Neuronal stem cell (in vitro differentiated cells): ENCODE data around the gene FN3K.

Source experiments
- DNase-seq: peaks from one replicate; pipeline ENCODE4 v3.0.0-alpha.2; 2013; ENCODE audit warnings: low spot score
- H2AFZ ChIP-seq: one replicate; pipeline ENCODE4 v1.6.1; 2013; ENCODE audit warnings: mild to moderate bottlenecking, low read length, inconsistent platforms
- H2AK5ac ChIP-seq: 2 replicates; pipeline ENCODE4 v1.6.1; 2013; ENCODE audit warnings: low read depth, mild to moderate bottlenecking, inconsistent platforms, low read length, moderate library complexity, mixed read lengths
- H2BK120ac ChIP-seq: 2 replicates; pipeline ENCODE4 v1.6.1; 2013; ENCODE audit warnings: low read depth, mild to moderate bottlenecking, inconsistent platforms, low read length, moderate library complexity, mixed read lengths
- H2BK12ac ChIP-seq: one replicate; pipeline ENCODE4 v1.6.1; 2013; ENCODE audit warnings: low read length, inconsistent platforms
- H2BK15ac ChIP-seq: 2 replicates; pipeline ENCODE4 v1.6.1; 2013; ENCODE audit warnings: mild to moderate bottlenecking, low read length, inconsistent platforms, mixed read lengths
- H2BK5ac ChIP-seq: one replicate; pipeline ENCODE4 v1.6.1; 2013; ENCODE audit warnings: inconsistent platforms, mild to moderate bottlenecking, low read length, moderate library complexity
- H3K14ac ChIP-seq: one replicate; pipeline ENCODE4 v1.6.1; 2013; ENCODE audit warnings: low read length, inconsistent platforms
- H3K18ac ChIP-seq: 2 replicates; pipeline ENCODE4 v1.6.1; 2013; ENCODE audit warnings: low read length, inconsistent platforms
- H3K23ac ChIP-seq: 2 replicates; pipeline ENCODE4 v1.6.1; 2013; ENCODE audit warnings: low read depth, mild to moderate bottlenecking, mixed read lengths, low read length, inconsistent platforms; ENCODE audit not compliant: poor library complexity
- H3K27ac ChIP-seq: replicated peaks from 3 replicates; pipeline ENCODE4 v1.5.1; 2013; ENCODE audit warnings: low read length, inconsistent platforms
- H3K27me3 ChIP-seq, 3 experiments: 2 replicates each; pipeline ENCODE4 v1.6.1; 2013; ENCODE audit warnings: low read length in 3 of 3, mild to moderate bottlenecking in 2 of 3, inconsistent platforms in 1 of 3, low read depth in 1 of 3, mixed read lengths in 1 of 3, moderate library complexity in 1 of 3; ENCODE audit not compliant: control insufficient read depth in 3 of 3, insufficient read depth in 3 of 3
- H3K36me3 ChIP-seq, 2 donors: replicated peaks in 1 of 2; 2 replicates each; pipeline ENCODE4 v1.6.1; 2013; ENCODE audit warnings: low read length in 2 of 2; ENCODE audit not compliant: control insufficient read depth in 2 of 2, insufficient read depth in 2 of 2
- H3K4ac ChIP-seq: 2 replicates; pipeline ENCODE4 v1.6.1; 2013; ENCODE audit warnings: inconsistent platforms, mild to moderate bottlenecking, low read length, moderate library complexity
- H3K4me1 ChIP-seq, 2 donors: 1 replicate in 1 of 2; 2 replicates in 1 of 2; pipeline ENCODE4 v1.6.1; 2013; ENCODE audit warnings: low read length in 2 of 2, low read depth in 1 of 2; ENCODE audit not compliant: control insufficient read depth in 2 of 2, insufficient read depth in 1 of 2
- H3K4me2 ChIP-seq: one replicate; pipeline ENCODE4 v1.6.1; 2013; ENCODE audit warnings: mild to moderate bottlenecking, low read length, inconsistent platforms; ENCODE audit not compliant: insufficient read depth, poor library complexity, severe bottlenecking
- H3K4me3 ChIP-seq, 2 donors: 2 replicates each; pipeline ENCODE4 v1.5.1; 2013; ENCODE audit warnings: low read length in 2 of 2, mild to moderate bottlenecking in 2 of 2, inconsistent platforms in 1 of 2, moderate library complexity in 1 of 2
- H3K79me1 ChIP-seq: one replicate; pipeline ENCODE4 v1.6.1; 2013; ENCODE audit warnings: low read depth, mild to moderate bottlenecking, inconsistent platforms, low read length, moderate library complexity
- H3K9ac ChIP-seq: one replicate; pipeline ENCODE4 v1.6.1; 2013; ENCODE audit warnings: mild to moderate bottlenecking, low read depth, low read length, inconsistent platforms; ENCODE audit not compliant: poor library complexity
- H3K9me3 ChIP-seq, 2 donors: replicated peaks in 1 of 2; 2 replicates each; pipeline versions ENCODE3 to v1.6.1; 2013; ENCODE audit warnings: low read length in 2 of 2, mild to moderate bottlenecking in 2 of 2, inconsistent platforms in 1 of 2, low read depth in 1 of 2, mixed read lengths in 1 of 2, moderate library complexity in 1 of 2; ENCODE audit not compliant: control insufficient read depth in 2 of 2, insufficient read depth in 1 of 2
- H4K8ac ChIP-seq: one replicate; pipeline ENCODE4 v1.6.1; 2013; ENCODE audit warnings: low read depth, mild to moderate bottlenecking, inconsistent platforms, low read length, moderate library complexity
- H4K91ac ChIP-seq: one replicate; pipeline ENCODE4 v1.6.1; 2013; ENCODE audit warnings: low read length, low read depth, mild to moderate bottlenecking, inconsistent platforms; ENCODE audit not compliant: poor library complexity
- WGBS, 2 donors: extraction: QIAGEN DNeasy Blood & Tissue Kit; methylation state at CpG; one replicate each; pipeline ENCODE4 v1.1.7; 2013; ENCODE audit warnings: missing lambda C conversion rate in 2 of 2, mixed read lengths in 1 of 2; ENCODE audit not compliant: insufficient read length in 2 of 2, insufficient replicate concordance in 1 of 2; ENCODE audit errors: extremely low coverage in 2 of 2; 5-methylcytosine and 5-hydroxymethylcytosine counted together

FN3K gene

DNA sequence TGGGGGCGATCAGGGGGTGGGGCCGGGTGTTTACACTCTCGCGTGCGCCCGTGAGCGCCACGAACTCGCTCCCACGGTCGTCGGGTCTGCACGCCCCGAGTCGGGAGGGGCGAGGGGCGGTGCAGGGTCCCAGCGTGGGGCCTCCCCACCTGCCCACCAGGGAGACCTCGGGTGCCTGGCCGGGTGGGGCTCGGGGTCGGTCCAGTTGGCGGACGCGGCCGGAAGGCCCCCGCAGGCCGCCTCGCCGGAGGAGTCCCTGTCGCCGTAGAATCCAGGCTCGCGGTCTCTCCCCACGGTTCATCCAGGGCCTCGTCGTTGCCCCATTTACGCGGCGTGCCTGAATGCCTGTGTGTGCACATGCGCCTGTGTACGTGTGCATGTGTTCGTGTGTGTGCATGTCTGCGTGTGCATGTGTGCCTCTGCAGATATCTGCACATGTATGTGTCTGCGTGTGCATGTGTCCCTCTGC lies 36.4 kb upstream of the FN3K start:
- Histone ChIP-seq H3K23ac (peak overlapping the region; percentile 90), H3K9ac (peak overlapping the region; percentile 89), H3K27me3 (peaks cover 10 to 32% (median 26%) of the 10 kb centered on the region in 3 experiments), H3K18ac (peak overlapping the region; percentile 74), H3K9me3 (peaks cover 8 to 15% of the 10 kb centered on the region in 2 donors), H2BK15ac (no peak overlapping the region), H3K36me3 (no peaks in the 10 kb centered on the region), H3K4ac (no peak overlapping the region), H2BK120ac (no peak overlapping the region), H3K4me2 (peak overlapping the region; percentile 71), H3K4me1 (peaks cover 10 to 12% of the 10 kb centered on the region in 2 donors), H3K14ac (peak overlapping the region; percentile 96), H3K79me1 (peaks cover 4% of the 10 kb centered on the region), H2BK5ac (no peak overlapping the region), H3K4me3 (peak overlapping the region; percentile 72 to 92), H4K8ac (no peak overlapping the region), H2AFZ (peak overlapping the region; percentile 93), H4K91ac (no peak overlapping the region), H2BK12ac (peak overlapping the region; percentile 88), H3K27ac (no peak overlapping the region), H2AK5ac (peak overlapping the region; percentile 89)
- no CpG with 5 or more reads among the region's 45 CpGs for WGBS, 2 donors
- DNase-seq = peak; percentile 40

DNA sequence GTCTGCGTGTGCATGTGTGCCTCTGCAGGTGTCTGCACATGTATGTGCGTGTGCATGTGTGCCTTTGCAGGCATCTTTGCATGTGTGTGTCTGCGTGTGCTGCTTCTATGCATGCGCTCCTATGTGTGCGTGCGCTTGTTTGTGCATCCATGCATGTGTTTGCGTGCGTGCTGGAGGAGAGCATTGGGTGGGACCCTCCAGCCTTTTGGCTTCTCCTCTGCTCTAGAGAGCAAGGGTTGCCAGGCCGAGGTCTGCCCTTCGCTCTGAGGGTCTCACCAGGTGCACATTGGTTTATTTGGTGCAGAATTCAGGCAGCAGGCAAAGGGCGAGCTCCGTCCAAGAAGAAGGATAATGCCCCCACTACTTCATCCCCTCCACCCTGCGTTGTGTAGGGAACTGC lies 35.9 kb upstream of the FN3K start:
- Histone ChIP-seq H3K4me3 (peak overlapping the region; percentile 72 to 92), H2BK12ac (no peak overlapping the region), H3K18ac (peak overlapping the region; percentile 38), H4K8ac (no peak overlapping the region), H3K9ac (peak overlapping the region; percentile 77), H2BK120ac (no peak overlapping the region), H3K79me1 (peaks cover 4% of the 10 kb centered on the region), H2BK5ac (no peak overlapping the region), H3K4ac (peak overlapping the region; percentile 66), H2AFZ (no peak overlapping the region), H3K4me2 (peak overlapping the region; percentile 71), H3K9me3 (peaks cover 6 to 11% of the 10 kb centered on the region in 2 donors), H2AK5ac (peak overlapping the region; percentile 89), H2BK15ac (no peak overlapping the region), H3K27me3 (peaks cover 10 to 32% (median 26%) of the 10 kb centered on the region in 3 experiments), H4K91ac (no peak overlapping the region), H3K4me1 (peaks cover 10 to 12% of the 10 kb centered on the region in 2 donors), H3K36me3 (no peaks in the 10 kb centered on the region), H3K14ac (peak overlapping the region; percentile 97), H3K23ac (peak overlapping the region; percentile 90), H3K27ac (no peak overlapping the region)
- no CpG with 5 or more reads among the region's 13 CpGs for WGBS, 2 donors
- DNase-seq = no peak

DNA sequence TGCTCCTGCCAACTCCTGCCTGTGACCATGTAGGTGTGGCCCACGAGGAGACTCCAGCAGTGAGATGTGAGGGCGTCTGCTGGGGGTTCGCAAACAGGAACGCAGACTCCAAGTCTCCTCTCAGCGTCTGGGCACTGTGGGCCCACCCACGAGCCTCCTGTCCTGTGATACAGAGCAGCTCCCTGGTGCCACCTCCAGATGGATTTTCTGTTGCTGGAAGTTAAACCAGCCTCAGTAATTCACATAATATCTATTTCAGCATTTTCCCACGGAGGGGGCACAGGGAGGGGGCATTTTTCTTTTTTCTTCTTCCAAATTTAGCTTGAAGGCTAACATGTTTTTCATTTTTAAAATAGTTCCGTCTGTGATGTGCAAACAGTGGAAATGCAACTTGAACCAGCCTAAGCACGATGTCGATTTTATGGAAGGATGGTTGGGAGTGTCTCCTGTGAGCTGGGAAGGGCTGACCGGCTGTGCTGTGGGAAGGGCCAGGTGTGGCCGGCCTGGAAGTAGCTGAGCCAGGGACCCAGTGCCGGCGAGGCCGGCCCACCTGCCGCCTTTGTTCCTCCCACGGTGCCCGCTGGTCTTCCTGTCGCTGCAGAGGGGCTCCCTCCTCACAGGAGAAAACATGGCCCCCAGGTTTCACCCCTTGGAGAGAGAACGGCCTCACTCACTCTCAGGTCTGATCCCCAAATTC lies 33.0 kb upstream of the FN3K start:
- no peak for DNase-seq
- whole genome bisulfite sequencing, 2 donors = no CpG with 5 or more reads among the region's 20 CpGs

DNA sequence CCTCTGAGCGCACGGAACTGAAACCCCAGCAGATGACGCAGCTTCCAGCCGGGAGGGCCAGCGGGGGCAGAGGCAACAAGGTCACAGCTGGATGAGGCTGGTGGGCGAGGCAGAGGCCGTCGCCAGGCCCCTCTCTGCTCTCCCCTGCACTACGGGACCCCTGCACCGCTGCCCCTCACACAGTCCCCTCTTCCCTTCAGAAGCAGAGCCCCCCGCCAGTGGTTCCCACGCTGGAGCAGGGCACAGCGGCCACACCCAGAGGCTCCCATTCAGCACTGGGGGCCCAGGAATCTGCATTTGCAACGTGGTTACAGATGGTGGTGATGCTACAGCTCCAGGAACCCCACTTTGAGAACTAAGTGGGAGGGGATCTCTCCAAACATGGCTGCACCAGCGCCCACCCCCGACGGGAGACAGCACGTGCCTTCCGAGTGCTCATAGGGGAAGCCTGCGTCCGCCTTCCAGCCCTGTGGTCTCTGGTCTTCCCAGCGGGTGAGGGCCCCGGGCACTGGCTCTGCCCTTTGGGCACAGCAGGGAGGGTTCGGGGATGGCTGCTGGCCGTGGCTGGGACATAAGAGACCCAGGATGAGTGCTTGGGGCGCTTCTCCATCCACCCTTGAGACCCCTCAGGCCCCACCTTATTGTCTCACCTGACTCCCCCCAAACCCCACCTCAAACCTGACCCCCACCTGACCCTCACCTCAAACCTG lies 32.2 kb upstream of the FN3K start:
- Histone ChIP-seq H2BK5ac (no peak overlapping the region), H3K9ac (no peak overlapping the region), H2AK5ac (peak overlapping the region; percentile 56), H2BK15ac (peak overlapping the region; percentile 24), H3K4ac (no peak overlapping the region), H3K27me3 (peaks cover 0 to 24% (median 12%) of the 10 kb centered on the region in 3 experiments), H3K9me3 (peaks cover 0 to 5% of the 10 kb centered on the region in 2 donors), H2BK12ac (no peak overlapping the region), H3K14ac (peak overlapping the region; percentile 8), H2AFZ (no peak overlapping the region), H3K27ac (no peak overlapping the region), H3K4me3 (no peak overlapping the region), H3K23ac (no peak overlapping the region), H3K36me3 (no peaks in the 10 kb centered on the region), H4K91ac (no peak overlapping the region), H3K79me1 (peaks cover 2% of the 10 kb centered on the region), H2BK120ac (no peak overlapping the region), H3K4me2 (no peak overlapping the region), H4K8ac (no peak overlapping the region), H3K18ac (peak overlapping the region; percentile 19), H3K4me1 (peaks cover 3 to 5% of the 10 kb centered on the region in 2 donors)
- no CpG with 5 or more reads among the region's 26 CpGs for WGBS, 2 donors
- no peak for DNase-seq

More for the DNA sequence above, 33.0 kb upstream of the FN3K start:
- Histone ChIP-seq H4K8ac (no peak overlapping the region), H3K9ac (no peak overlapping the region), H3K23ac (peak overlapping the region; percentile 60), H3K27me3 (peaks cover 5 to 28% (median 19%) of the 10 kb centered on the region in 3 experiments), H3K36me3 (no peaks in the 10 kb centered on the region), H3K27ac (no peak overlapping the region), H3K79me1 (peaks cover 4% of the 10 kb centered on the region), H3K4ac (no peak overlapping the region), H2BK15ac (no peak overlapping the region), H3K18ac (no peak overlapping the region), H2AFZ (peak overlapping the region; percentile 22), H3K9me3 (peaks cover 0 to 5% of the 10 kb centered on the region in 2 donors), H2BK5ac (no peak overlapping the region), H2AK5ac (peak overlapping the region; percentile 56), H3K4me2 (no peak overlapping the region), H2BK120ac (no peak overlapping the region), H4K91ac (no peak overlapping the region), H3K4me1 (peaks cover 6 to 7% of the 10 kb centered on the region in 2 donors), H3K14ac (no peak overlapping the region), H2BK12ac (no peak overlapping the region), H3K4me3 (no peak overlapping the region)
